ENCODE results near the gene GUSB.

Gene GUSB

DNA sequence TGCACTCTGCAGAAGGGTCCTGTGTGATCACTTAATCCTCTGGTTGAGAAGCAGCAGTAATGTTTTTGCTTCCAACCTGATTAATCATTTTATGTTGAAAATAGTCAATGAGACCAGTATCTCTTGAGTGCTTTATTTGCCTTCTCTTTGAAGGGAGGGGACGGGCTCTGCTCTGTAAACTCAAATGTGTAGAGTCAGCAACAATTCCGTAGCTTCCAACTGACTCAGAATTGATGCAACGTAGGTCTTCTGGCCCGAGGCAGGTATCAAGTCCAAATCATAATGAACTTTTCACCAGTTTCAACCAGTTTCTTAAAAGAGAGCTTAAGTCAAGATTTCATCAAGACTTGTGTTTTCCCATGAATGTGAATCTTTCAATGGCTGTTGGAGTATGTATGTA lies 26.3 kb downstream of the GUSB start:
- Histone ChIP-seq H3K9me3 (ENCODE audit: severe bottlenecking) (no peaks in the 10 kb centered on the region), H3K36me3 (ENCODE audit: low read depth) (peaks cover 44% of the 10 kb centered on the region), H3K27me3 (ENCODE audit: insufficient read depth, poor library complexity, severe bottlenecking) (no peaks in the 10 kb centered on the region), H3K27ac (ENCODE audit: poor library complexity, severe bottlenecking) (no peak overlapping the region), H3K4me3 (ENCODE audit: severe bottlenecking) (no peak overlapping the region), H3K4me1 (ENCODE audit: insufficient read depth, poor library complexity, severe bottlenecking) (peaks cover 5% of the 10 kb centered on the region)
- no peak for DNase-seq (ENCODE audit: low spot score)
- no peak for ATAC-seq (ENCODE audit: low read depth)
- TF ChIP-seq, protein P1, sequence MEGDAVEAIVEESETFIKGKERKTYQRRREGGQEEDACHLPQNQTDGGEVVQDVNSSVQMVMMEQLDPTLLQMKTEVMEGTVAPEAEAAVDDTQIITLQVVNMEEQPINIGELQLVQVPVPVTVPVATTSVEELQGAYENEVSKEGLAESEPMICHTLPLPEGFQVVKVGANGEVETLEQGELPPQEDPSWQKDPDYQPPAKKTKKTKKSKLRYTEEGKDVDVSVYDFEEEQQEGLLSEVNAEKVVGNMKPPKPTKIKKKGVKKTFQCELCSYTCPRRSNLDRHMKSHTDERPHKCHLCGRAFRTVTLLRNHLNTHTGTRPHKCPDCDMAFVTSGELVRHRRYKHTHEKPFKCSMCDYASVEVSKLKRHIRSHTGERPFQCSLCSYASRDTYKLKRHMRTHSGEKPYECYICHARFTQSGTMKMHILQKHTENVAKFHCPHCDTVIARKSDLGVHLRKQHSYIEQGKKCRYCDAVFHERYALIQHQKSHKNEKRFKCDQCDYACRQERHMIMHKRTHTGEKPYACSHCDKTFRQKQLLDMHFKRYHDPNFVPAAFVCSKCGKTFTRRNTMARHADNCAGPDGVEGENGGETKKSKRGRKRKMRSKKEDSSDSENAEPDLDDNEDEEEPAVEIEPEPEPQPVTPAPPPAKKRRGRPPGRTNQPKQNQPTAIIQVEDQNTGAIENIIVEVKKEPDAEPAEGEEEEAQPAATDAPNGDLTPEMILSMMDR (IDR thresholded peaks at IDR 0.05; ENCODE audit: poor library complexity, severe bottlenecking) = no peak

DNA sequence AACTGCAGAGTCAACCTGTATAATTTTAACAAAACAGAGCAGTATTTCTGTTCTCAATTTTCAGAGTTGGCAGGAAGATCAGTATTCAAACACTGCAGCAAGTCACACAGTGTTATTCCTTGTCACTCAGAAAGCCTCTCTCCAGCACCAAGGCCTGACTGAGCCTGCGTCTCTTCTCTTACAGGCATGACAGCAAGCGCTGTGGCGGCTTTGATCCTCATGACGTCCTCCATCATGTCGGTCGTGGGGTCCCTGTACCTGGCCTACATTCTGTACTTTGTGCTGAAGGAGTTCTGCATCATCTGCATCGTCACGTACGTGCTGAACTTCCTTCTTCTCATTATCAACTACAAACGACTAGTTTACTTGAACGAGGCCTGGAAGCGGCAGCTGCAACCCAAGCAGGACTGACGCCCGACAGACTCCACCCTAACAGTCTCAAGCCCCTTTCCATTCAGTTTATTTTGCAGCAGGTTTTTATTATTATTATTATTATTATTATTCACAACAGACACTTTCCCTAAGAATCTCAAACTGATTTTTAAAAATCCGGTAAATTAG lies 28.0 kb downstream of the GUSB start:
- TF ChIP-seq, protein P1 (IDR thresholded peaks at IDR 0.05; ENCODE audit: poor library complexity, severe bottlenecking) = no peak
- no peak for DNase-seq (ENCODE audit: low spot score)
- Histone ChIP-seq H3K4me3 (ENCODE audit: severe bottlenecking) (no peak overlapping the region), H3K27ac (ENCODE audit: poor library complexity, severe bottlenecking) (no peak overlapping the region), H3K4me1 (ENCODE audit: insufficient read depth, poor library complexity, severe bottlenecking) (peaks cover 5% of the 10 kb centered on the region), H3K9me3 (ENCODE audit: severe bottlenecking) (no peaks in the 10 kb centered on the region), H3K36me3 (ENCODE audit: low read depth) (peaks cover 34% of the 10 kb centered on the region), H3K27me3 (ENCODE audit: insufficient read depth, poor library complexity, severe bottlenecking) (no peaks in the 10 kb centered on the region)
- no peak for ATAC-seq (ENCODE audit: low read depth)

DNA sequence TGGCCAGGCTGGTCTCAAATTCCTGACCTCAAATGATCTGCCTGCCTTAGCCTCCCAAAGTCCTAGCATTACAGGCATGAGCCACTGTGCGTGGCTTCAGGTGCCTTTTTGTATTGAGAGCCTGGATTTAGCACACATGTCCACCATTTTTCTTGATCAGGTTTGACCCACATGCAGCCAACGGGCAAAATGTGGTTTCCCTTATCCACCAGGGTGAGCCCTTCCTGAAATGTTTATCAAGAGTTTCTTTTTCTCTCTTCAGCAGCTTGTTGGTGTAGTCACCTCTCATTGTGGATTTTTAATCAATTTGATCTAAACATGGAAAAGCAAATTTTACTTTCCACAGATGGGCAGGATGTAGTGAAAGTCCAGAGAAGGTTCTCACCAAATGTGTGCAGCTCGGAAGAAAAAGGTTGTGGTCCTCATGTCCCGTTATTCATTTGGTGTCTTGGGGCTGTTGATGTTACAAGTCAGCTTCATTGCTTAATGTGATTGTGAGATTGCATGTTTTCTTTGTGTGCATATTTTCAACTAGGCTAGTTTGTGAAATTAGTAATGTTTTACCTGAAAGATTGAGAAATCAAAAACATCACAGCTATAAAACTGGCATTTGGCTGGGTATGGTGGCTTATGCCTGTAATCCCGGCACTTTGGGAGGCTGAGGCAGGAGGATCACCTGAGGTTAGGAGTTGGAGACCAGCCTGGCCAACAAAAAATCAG lies 28.9 kb downstream of the GUSB start:
- no peak for ATAC-seq (ENCODE audit: low read depth)
- Histone ChIP-seq H3K27ac (ENCODE audit: poor library complexity, severe bottlenecking) (no peak overlapping the region), H3K36me3 (ENCODE audit: low read depth) (peaks cover 29% of the 10 kb centered on the region)

DNA sequence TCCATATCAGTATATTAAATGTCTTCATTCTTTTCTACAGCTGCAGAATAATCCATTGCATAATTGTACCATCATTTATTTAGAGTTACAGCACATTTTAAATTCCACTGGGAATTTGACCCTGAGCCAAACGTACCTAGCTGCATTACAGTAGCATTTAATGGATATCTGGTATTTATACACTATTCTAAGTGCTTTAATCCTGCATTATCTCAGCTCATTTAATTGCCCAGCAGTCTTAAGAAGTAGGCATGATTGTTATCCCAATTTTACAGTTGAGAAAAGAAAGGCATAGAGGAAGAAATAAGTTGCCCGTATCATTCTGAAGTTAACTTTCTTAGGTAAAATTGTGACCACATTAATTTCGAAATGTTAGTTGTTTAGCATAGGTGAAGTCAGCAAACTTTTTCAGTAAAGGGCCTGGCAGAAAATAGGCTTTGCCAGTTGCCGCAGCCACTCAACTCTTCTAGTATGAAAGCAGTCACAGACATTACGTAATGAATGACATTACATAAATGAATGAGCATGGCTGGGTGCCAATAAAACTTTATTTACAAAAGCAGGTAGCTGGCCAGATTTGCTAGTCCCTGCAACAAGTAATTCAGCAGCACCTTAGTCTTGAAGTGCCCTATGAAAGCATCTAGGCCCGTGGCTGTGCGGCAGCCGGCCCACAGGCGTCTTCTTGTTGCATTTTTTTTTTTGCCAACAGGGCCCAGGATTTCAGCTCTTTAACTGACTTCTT lies 30.0 kb downstream of the GUSB start:
- no peak for ATAC-seq (ENCODE audit: low read depth)
- DNase-seq (ENCODE audit: low spot score) = no peak
- Histone ChIP-seq H3K4me1 (ENCODE audit: insufficient read depth, poor library complexity, severe bottlenecking) (peaks cover 8% of the 10 kb centered on the region), H3K4me3 (ENCODE audit: severe bottlenecking) (no peak overlapping the region), H3K36me3 (ENCODE audit: low read depth) (peaks cover 25% of the 10 kb centered on the region), H3K9me3 (ENCODE audit: severe bottlenecking) (no peaks in the 10 kb centered on the region), H3K27me3 (ENCODE audit: insufficient read depth, poor library complexity, severe bottlenecking) (no peaks in the 10 kb centered on the region), H3K27ac (ENCODE audit: poor library complexity, severe bottlenecking) (no peak overlapping the region)
- TF ChIP-seq, protein P1 (IDR thresholded peaks at IDR 0.05; ENCODE audit: poor library complexity, severe bottlenecking) = no peak

More for the DNA sequence above, 28.9 kb downstream of the GUSB start:
- no peaks in the 10 kb centered on the region for H3K27me3 ChIP-seq (ENCODE audit: insufficient read depth, poor library complexity, severe bottlenecking)
- DNase-seq (ENCODE audit: low spot score) = no peak
- peaks cover 5% of the 10 kb centered on the region for H3K4me1 ChIP-seq (ENCODE audit: insufficient read depth, poor library complexity, severe bottlenecking)
- H3K4me3 ChIP-seq (ENCODE audit: severe bottlenecking) = no peak overlapping the region
- TF ChIP-seq, protein P1 (IDR thresholded peaks at IDR 0.05; ENCODE audit: poor library complexity, severe bottlenecking) = no peak
- H3K9me3 ChIP-seq (ENCODE audit: severe bottlenecking) = no peaks in the 10 kb centered on the region

Data from RWPE2 (cell line).